ENCODE results near the gene CLNK. TPM values are rescaled to one million over a fixed set of nuclear protein-coding genes. Genes with fewer than 3 reads are reported as not detected.

Gene CLNK
- total and polyA plus RNA-seq, 2 of the 13 experiments (the other 11 are each of a cell fraction or from before 2014, with no cell fraction given): not detected

GRCh38 chr4:10582951-10583350 is 101.6 kb downstream of the CLNK start:
- H3K27ac ChIP-seq (ENCODE audit: extremely low read length, insufficient read depth, low read length): no peak overlapping the region
- no peaks in the 10 kb centered on the region for H3K4me1 ChIP-seq (ENCODE audit: insufficient read depth, low read length)
- H3K4me3 ChIP-seq (replicated peaks in 1 of 3; ENCODE audit: insufficient read depth in 1 of 3, low read depth in 2 of 3, low read length in 3 of 3): no peak overlapping the region
- no peaks in the 10 kb centered on the region for H3K79me2 ChIP-seq (ENCODE audit: insufficient read depth, low read length)
- no TSS peak for BruUV-seq (replicated peaks)
- no peak for TF ChIP-seq ZNF773 (CRISPR knock-in tag; IDR thresholded peaks at IDR 0.05; ENCODE audit: borderline replicate concordance)
- TF ChIP-seq ZNF251 (CRISPR knock-in tag; IDR thresholded peaks at IDR 0.05): no peak
- no peak for TF ChIP-seq ZNF724P (CRISPR knock-in tag; IDR thresholded peaks at IDR 0.05; ENCODE audit: borderline replicate concordance)
- TF ChIP-seq TBL1XR1 (IDR thresholded peaks at IDR 0.05; ENCODE audit: borderline replicate concordance, low read length, partially characterized antibody): no peak
- intact Hi-C loops (cut with micrococcal nuclease; ENCODE audit: unreplicated experiment): loop anchor here (1.0 to 5.0 kb wide), 2 partner anchors 841 to 1139 kb away; no protein-coding TSS in a partner anchor
- CTCF ChIA-PET (ENCODE audit: low intra/inter-chr PET ratio, low total read pairs): interaction anchor here (2.1 kb wide), 1 partner anchor 841 kb away, joined by 17 read pairs; no protein-coding TSS in a partner anchor
- H2AFZ ChIP-seq (ENCODE audit: low read length): no peak overlapping the region
- POLR2A ChIA-PET: no interaction called here
- no peak overlapping the region for H3K4me2 ChIP-seq (ENCODE audit: low read depth, low read length)
- 50% methylated on average over 8 of the region's 8 CpGs for WGBS (ENCODE audit: low lambda C conversion rate)
- no peaks in the 10 kb centered on the region for H4K20me1 ChIP-seq (ENCODE audit: insufficient read depth, low read length)
- ATAC-seq (no peak), FAIRE-seq (no peak), DNase-seq (ENCODE audit: low spot score) (no peak)
- H3K9me3 ChIP-seq (ENCODE audit: low read length): no peaks in the 10 kb centered on the region
- H3K9ac ChIP-seq (ENCODE audit: insufficient read depth, low read depth, low read length): no peak overlapping the region
- H3K27me3 ChIP-seq (ENCODE audit: control insufficient read depth in 1 of 2, insufficient read depth in 2 of 2, low read length in 2 of 2): no peaks in the 10 kb centered on the region
- in situ Hi-C loops (cut with HindIII; ENCODE audit: extremely low pct_ligation_motif_present, low pct_unique_long_range_greater_than_20kb): loop anchor here (5.0 to 25.0 kb wide), 2 partner anchors 839 to 1129 kb away; no protein-coding TSS in a partner anchor
- H3K36me3 ChIP-seq (replicated peaks in 1 of 2; ENCODE audit: control insufficient read depth in 1 of 2, insufficient read depth in 2 of 2, low read length in 2 of 2): no peaks in the 10 kb centered on the region

GRCh38 chr4:10582059-10582686 is 102.4 kb downstream of the CLNK start:
- FAIRE-seq (peak; percentile 46), ATAC-seq (peak; percentile 82), DNase-seq (ENCODE audit: low spot score) (peak; percentile 12)
- whole genome bisulfite sequencing (ENCODE audit: low lambda C conversion rate): 9% methylated on average over 3 of the region's 3 CpGs
- Histone ChIP-seq H3K9ac (ENCODE audit: insufficient read depth, low read depth, low read length) (no peak overlapping the region), H3K9me3 (ENCODE audit: low read length) (no peaks in the 10 kb centered on the region), H3K4me1 (ENCODE audit: insufficient read depth, low read length) (no peaks in the 10 kb centered on the region), H3K4me3 (replicated peaks in 1 of 3; ENCODE audit: insufficient read depth in 1 of 3, low read depth in 2 of 3, low read length in 3 of 3) (no peak overlapping the region), H3K36me3 (replicated peaks in 1 of 2; ENCODE audit: control insufficient read depth in 1 of 2, insufficient read depth in 2 of 2, low read length in 2 of 2) (no peaks in the 10 kb centered on the region), H3K27me3 (ENCODE audit: control insufficient read depth in 1 of 2, insufficient read depth in 2 of 2, low read length in 2 of 2) (no peaks in the 10 kb centered on the region), H2AFZ (ENCODE audit: low read length) (no peak overlapping the region), H4K20me1 (ENCODE audit: insufficient read depth, low read length) (no peaks in the 10 kb centered on the region), H3K4me2 (ENCODE audit: low read depth, low read length) (no peak overlapping the region), H3K79me2 (ENCODE audit: insufficient read depth, low read length) (no peaks in the 10 kb centered on the region), H3K27ac (ENCODE audit: extremely low read length, insufficient read depth, low read length) (no peak overlapping the region)
- ChIA-PET POLR2A (no interaction called here), CTCF (ENCODE audit: low intra/inter-chr PET ratio, low total read pairs) (interaction anchor here (2.1 kb wide), 1 partner anchor 842 kb away, joined by 17 read pairs; no protein-coding TSS in a partner anchor)
- no TSS peak for BruUV-seq (replicated peaks)
- intact Hi-C loops (cut with micrococcal nuclease; ENCODE audit: unreplicated experiment): loop anchor here (1.0 to 5.0 kb wide), 2 partner anchors 842 to 1140 kb away; no protein-coding TSS in a partner anchor
- in situ Hi-C loops (cut with HindIII; ENCODE audit: extremely low pct_ligation_motif_present, low pct_unique_long_range_greater_than_20kb): loop anchor here (5.0 to 25.0 kb wide), 2 partner anchors 840 to 1130 kb away; no protein-coding TSS in a partner anchor
- no peak for TF ChIP-seq PAX8 (CRISPR knock-in tag; IDR thresholded peaks at IDR 0.05; ENCODE audit: borderline replicate concordance)
- TF ChIP-seq MXI1 (IDR thresholded peaks at IDR 0.05; ENCODE audit: borderline replicate concordance, low read depth, low read length): no peak
- peak; percentile 87 for TF ChIP-seq STAG1 (CRISPR knock-in tag; IDR thresholded peaks at IDR 0.05)
- TF ChIP-seq DMAP1 (CRISPR knock-in tag; IDR thresholded peaks at IDR 0.05): no peak
- TF ChIP-seq CTCF (CRISPR knock-in tag; IDR thresholded peaks at IDR 0.05): peak; percentile 71
- no peak for TF ChIP-seq TFAP4 (IDR thresholded peaks at IDR 0.05; ENCODE audit: borderline replicate concordance, low read depth)
- no peak for TF ChIP-seq ELF4 (CRISPR knock-in tag; IDR thresholded peaks at IDR 0.05; ENCODE audit: borderline replicate concordance)
- no peak for TF ChIP-seq CCAR2 (optimal IDR thresholded peaks at IDR 0.05; ENCODE audit: low read depth, low read length)
- no peak for TF ChIP-seq HNRNPL (IDR thresholded peaks at IDR 0.05; ENCODE audit: low read depth, low read length)
- TF ChIP-seq NCOA2 (CRISPR knock-in tag; IDR thresholded peaks at IDR 0.05): no peak
- TF ChIP-seq MTERF4 (CRISPR knock-in tag; IDR thresholded peaks at IDR 0.05): no peak
